Loucy (cell line): ENCODE results near the gene DOK1.

Experiments used
- H2AFZ ChIP-seq: fragments of 200-600 bp; sonication (generic); 2 replicates; pipeline ENCODE4 v1.6.0; 2016; ENCODE audit warnings: antibody characterized with exemption, mild to moderate bottlenecking, low read length, moderate library complexity
- H3F3A ChIP-seq: fragments of 200-600 bp; 2 replicates; pipeline ENCODE4 v1.6.0; 2016; ENCODE audit warnings: antibody characterized with exemption, low read depth, mild to moderate bottlenecking
- H3K27me3 ChIP-seq: fragments of 200-600 bp; sonication (generic); 2 replicates; pipeline ENCODE4 v1.6.1; 2014; ENCODE audit warnings: low read length, mild to moderate bottlenecking; ENCODE audit not compliant: insufficient read depth, poor library complexity, severe bottlenecking
- H3K36me3 ChIP-seq: fragments of 200-600 bp; sonication (generic); 2 replicates; pipeline ENCODE4 v1.6.1; 2016; ENCODE audit warnings: low read length; ENCODE audit not compliant: insufficient read depth
- H3K4me1 ChIP-seq: fragments of 200-600 bp; sonication (generic); 2 replicates; pipeline ENCODE4 v1.5.1; 2014; ENCODE audit warnings: low read length, mild to moderate bottlenecking; ENCODE audit not compliant: insufficient read depth, poor library complexity, severe bottlenecking
- H3K4me2 ChIP-seq: fragments of 200-600 bp; sonication (generic); 2 replicates; pipeline ENCODE4 v1.6.0; 2014; ENCODE audit warnings: antibody characterized with exemption, low read length, low read depth, mild to moderate bottlenecking; ENCODE audit not compliant: poor library complexity, severe bottlenecking
- H3K4me3 ChIP-seq: fragments of 200-600 bp; sonication (generic); 2 replicates; pipeline ENCODE4 v1.5.1; 2014; ENCODE audit warnings: low read length, mild to moderate bottlenecking, mixed read lengths; ENCODE audit not compliant: poor library complexity, severe bottlenecking
- H3K79me2 ChIP-seq: fragments of 200-600 bp; sonication (generic); 2 replicates; pipeline ENCODE4 v1.6.1; 2014; ENCODE audit warnings: low read length; ENCODE audit not compliant: insufficient read depth
- H3K9ac ChIP-seq: fragments of 200-600 bp; sonication (generic); 2 replicates; pipeline ENCODE4 v1.6.0; 2014; ENCODE audit warnings: mild to moderate bottlenecking, low read depth, low read length, moderate library complexity; ENCODE audit not compliant: poor library complexity, severe bottlenecking
- H3K9me2 ChIP-seq: fragments of 200-600 bp; sonication (generic); replicated peaks from 2 replicates; pipeline ENCODE4 v1.6.1; 2016; ENCODE audit warnings: low read depth, low read length, mixed read lengths
- H3K9me3 ChIP-seq: fragments of 200-600 bp; sonication (generic); 2 replicates; pipeline ENCODE4 v1.6.1; 2014; ENCODE audit warnings: mild to moderate bottlenecking, antibody characterized with exemption, low read length, low read depth; ENCODE audit not compliant: insufficient read depth
- H4K20me1 ChIP-seq: fragments of 200-600 bp; sonication (generic); 2 replicates; pipeline ENCODE4 v1.6.0; 2014; ENCODE audit warnings: antibody characterized with exemption, low read length, mild to moderate bottlenecking; ENCODE audit not compliant: insufficient read depth, poor library complexity, severe bottlenecking
- EZH2phosphoT487 ChIP-seq: fragments of 200-600 bp; IDR thresholded peaks from 2 replicates; pipeline ENCODE4 v1.6.1; 2018; ENCODE audit warnings: antibody characterized with exemption, mild to moderate bottlenecking, moderate library complexity, borderline replicate concordance
- TF ChIP-seq, protein P1 (sequence below): fragments of 200-600 bp; sonication (generic); conservative IDR thresholded peaks from 2 replicates; pipeline ENCODE4 v1.5.1; 2014; ENCODE audit warnings: mild to moderate bottlenecking, antibody characterized with exemption, low read length

Gene DOK1

DNA sequence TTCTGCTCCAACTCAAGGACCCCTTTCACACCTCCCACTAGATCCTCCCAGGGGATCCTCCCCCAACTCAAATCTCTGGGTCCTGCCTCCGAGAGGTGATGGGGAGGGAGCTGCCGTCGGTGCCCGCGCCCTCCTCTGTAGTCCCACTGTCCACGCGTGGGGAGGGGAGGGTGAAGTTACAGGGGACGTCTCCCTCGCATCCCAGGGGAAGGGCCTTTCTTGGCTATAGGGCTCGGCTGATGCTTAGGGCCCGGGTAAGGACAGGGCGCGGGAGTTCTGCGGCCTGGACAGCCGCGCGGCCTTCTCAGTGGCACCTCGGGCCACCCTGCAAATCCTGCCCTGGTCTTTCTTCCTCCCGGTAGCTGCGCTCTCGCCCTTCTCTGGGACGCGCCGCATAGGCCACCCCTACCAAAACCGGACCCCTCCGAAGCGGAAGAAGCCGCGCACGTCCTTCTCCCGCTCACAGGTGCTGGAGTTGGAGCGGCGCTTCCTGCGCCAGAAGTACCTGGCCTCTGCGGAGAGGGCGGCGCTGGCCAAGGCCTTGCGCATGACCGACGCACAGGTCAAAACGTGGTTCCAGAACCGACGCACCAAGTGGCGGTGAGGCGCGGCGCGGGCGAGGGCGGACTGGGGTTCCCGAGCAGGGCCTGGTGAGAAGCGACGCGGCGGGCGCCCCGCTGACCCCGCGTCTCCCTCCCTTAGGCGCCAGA is 39.1 kb upstream of the DOK1 start:
- H4K20me1 ChIP-seq, result no peaks in the 10 kb centered on the region
- peaks cover 14% of the 10 kb centered on the region for H3K27me3 ChIP-seq
- no peaks in the 10 kb centered on the region for H3K79me2 ChIP-seq
- H3K4me1 ChIP-seq, result peaks cover 5% of the 10 kb centered on the region
- no peaks in the 10 kb centered on the region for H3K9me2 ChIP-seq
- no peak overlapping the region for H2AFZ ChIP-seq
- H3K9ac ChIP-seq, result no peak overlapping the region
- H3K9me3 ChIP-seq, result no peaks in the 10 kb centered on the region
- no peaks in the 10 kb centered on the region for H3F3A ChIP-seq
- no peak overlapping the region for H3K4me2 ChIP-seq
- TF ChIP-seq, protein P1, sequence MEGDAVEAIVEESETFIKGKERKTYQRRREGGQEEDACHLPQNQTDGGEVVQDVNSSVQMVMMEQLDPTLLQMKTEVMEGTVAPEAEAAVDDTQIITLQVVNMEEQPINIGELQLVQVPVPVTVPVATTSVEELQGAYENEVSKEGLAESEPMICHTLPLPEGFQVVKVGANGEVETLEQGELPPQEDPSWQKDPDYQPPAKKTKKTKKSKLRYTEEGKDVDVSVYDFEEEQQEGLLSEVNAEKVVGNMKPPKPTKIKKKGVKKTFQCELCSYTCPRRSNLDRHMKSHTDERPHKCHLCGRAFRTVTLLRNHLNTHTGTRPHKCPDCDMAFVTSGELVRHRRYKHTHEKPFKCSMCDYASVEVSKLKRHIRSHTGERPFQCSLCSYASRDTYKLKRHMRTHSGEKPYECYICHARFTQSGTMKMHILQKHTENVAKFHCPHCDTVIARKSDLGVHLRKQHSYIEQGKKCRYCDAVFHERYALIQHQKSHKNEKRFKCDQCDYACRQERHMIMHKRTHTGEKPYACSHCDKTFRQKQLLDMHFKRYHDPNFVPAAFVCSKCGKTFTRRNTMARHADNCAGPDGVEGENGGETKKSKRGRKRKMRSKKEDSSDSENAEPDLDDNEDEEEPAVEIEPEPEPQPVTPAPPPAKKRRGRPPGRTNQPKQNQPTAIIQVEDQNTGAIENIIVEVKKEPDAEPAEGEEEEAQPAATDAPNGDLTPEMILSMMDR, result no peak
- no peak for TF ChIP-seq EZH2phosphoT487
- H3K4me3 ChIP-seq, result no peak overlapping the region
- H3K36me3 ChIP-seq, result no peaks in the 10 kb centered on the region

DNA sequence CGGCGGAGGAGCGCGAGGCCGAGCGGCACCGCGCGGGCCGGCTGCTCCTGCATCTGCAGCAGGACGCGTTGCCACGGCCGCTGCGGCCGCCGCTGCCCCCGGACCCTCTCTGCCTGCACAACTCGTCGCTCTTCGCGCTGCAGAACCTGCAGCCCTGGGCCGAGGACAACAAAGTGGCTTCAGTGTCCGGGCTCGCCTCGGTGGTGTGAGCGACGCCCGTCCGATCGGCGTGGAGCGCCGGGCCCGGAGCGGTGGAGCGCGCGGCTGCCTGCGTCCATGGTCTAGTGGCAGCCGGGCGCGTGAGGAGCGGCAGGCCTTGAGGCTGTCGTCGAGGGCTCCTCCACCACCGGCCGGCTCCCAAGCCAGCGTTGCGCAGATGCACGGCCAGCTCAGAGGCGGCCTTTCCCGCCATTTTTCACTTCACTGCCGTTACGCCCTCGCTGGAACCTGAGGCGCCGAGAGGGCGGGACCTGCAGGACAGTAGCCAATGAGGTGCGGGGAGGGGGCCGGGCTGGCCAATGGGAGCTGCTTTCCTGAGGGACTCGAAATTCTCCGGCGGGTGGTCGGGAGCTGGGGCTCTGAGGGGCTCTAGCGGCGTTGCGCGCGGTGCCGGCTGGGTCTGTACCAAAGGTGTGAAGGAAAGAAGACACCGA is 38.4 kb upstream of the DOK1 start:
- Histone ChIP-seq H3K79me2 (no peaks in the 10 kb centered on the region), H2AFZ (no peak overlapping the region), H4K20me1 (no peaks in the 10 kb centered on the region), H3K4me1 (peaks cover 5% of the 10 kb centered on the region), H3K9me3 (no peaks in the 10 kb centered on the region), H3K4me3 (no peak overlapping the region), H3F3A (no peaks in the 10 kb centered on the region), H3K36me3 (no peaks in the 10 kb centered on the region), H3K9me2 (no peaks in the 10 kb centered on the region), H3K9ac (no peak overlapping the region), H3K4me2 (no peak overlapping the region), H3K27me3 (peaks cover 14% of the 10 kb centered on the region)
- no peak for TF ChIP-seq EZH2phosphoT487
- TF ChIP-seq, protein P1, result no peak

DNA sequence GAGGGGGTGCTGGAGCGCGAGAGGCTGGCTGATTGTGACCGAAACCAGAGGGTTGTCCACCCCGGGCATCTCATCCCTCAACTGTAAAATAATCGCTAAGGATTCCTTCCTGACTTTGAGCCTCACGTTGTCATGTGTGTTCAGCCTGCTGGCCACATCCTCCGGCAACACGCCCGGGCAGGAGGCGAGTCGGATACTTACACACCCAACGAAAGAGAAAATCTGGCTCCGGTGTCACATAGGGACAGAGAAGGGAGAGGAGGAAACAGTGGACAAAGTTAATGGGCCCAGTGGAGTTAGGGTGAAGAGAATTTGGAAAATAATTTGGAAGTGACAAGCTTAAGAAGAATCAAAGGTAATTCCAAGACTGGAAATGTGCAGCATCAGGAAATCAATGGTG is 37.9 kb upstream of the DOK1 start:
- no peaks in the 10 kb centered on the region for H4K20me1 ChIP-seq
- H3K9me3 ChIP-seq, result no peaks in the 10 kb centered on the region
- no peaks in the 10 kb centered on the region for H3K79me2 ChIP-seq
- no peak overlapping the region for H3K4me2 ChIP-seq
- no peak overlapping the region for H2AFZ ChIP-seq
- peaks cover 14% of the 10 kb centered on the region for H3K27me3 ChIP-seq
- no peak for TF ChIP-seq EZH2phosphoT487
- TF ChIP-seq, protein P1, result no peak
- H3K4me1 ChIP-seq, result peaks cover 5% of the 10 kb centered on the region
- no peaks in the 10 kb centered on the region for H3F3A ChIP-seq
- no peak overlapping the region for H3K9ac ChIP-seq
- H3K36me3 ChIP-seq, result no peaks in the 10 kb centered on the region
- H3K9me2 ChIP-seq, result no peaks in the 10 kb centered on the region
- H3K4me3 ChIP-seq, result no peak overlapping the region
